GM12891 (cell line): Measurements from ENCODE around the gene IRAK1.
A peak's percentile ranks its signal among the peaks of the same experiment; 100 is the strongest.

Experiments
- DNase-seq: peaks from one replicate; pipeline ENCODE4 v3.0.0; 2011; ENCODE audit warnings: low spot score; ENCODE audit not compliant: insufficient read length
- FAIRE-seq: peaks from 2 replicates; lab custom pipeline; 2011; peaks lifted over from hg19 to GRCh38; lab: Jason Lieb, UNC
- PAX5 ChIP-seq: IDR thresholded peaks from 2 replicates; pipeline ENCODE4 v1.6.1; 2011; ENCODE audit warnings: low read length, moderate library complexity, mild to moderate bottlenecking; ENCODE audit not compliant: insufficient read depth, severe bottlenecking
- POLR2A ChIP-seq: IDR thresholded peaks from 2 replicates; pipeline ENCODE4 v1.6.1; 2011; ENCODE audit warnings: low read depth, low read length, control low read depth
- POLR2AphosphoS5 ChIP-seq: IDR thresholded peaks from 2 replicates; pipeline ENCODE4 v1.6.1; 2011; ENCODE audit warnings: low read depth, low read length, control low read depth
- POU2F2 ChIP-seq: IDR thresholded peaks from 2 replicates; pipeline ENCODE4 v1.6.1; 2011; ENCODE audit warnings: low read depth, mild to moderate bottlenecking, control low read depth, low read length, moderate library complexity
- SPI1 ChIP-seq: IDR thresholded peaks from 2 replicates; pipeline ENCODE4 v1.6.1; 2011; ENCODE audit warnings: low read depth, low read length, control low read depth
- TAF1 ChIP-seq: IDR thresholded peaks from 2 replicates; pipeline ENCODE4 v1.6.1; 2011; ENCODE audit warnings: low read depth, low read length, control low read depth

Gene IRAK1

GRCh38 chrX:154023276-154024000 lies 3.7 kb upstream of the IRAK1 start:
- FAIRE-seq (no peak), DNase-seq (no peak)
- no peak for TF ChIP-seq POLR2AphosphoS5
- TF ChIP-seq TAF1: no peak
- TF ChIP-seq POU2F2: no peak
- TF ChIP-seq POLR2A: no peak
- no peak for TF ChIP-seq PAX5
- no peak for TF ChIP-seq SPI1

GRCh38 chrX:154022108-154022507 lies 2.4 kb upstream of the IRAK1 start:
- TF ChIP-seq POU2F2: no peak
- no peak for TF ChIP-seq POLR2AphosphoS5
- TF ChIP-seq TAF1: no peak
- DNase-seq (no peak), FAIRE-seq (peak; percentile 72)

- TF ChIP-seq POU2F2 (no peak), PAX5 (no peak), POLR2AphosphoS5 (no peak)
- DNase-seq (no peak), FAIRE-seq (no peak)
These were observed 1.5 kb upstream of the IRAK1 start for GRCh38 chrX:154021131-154021611.

GRCh38 chrX:154020536-154021115 lies 924 bp upstream of the IRAK1 start:
- peak; percentile 91 for FAIRE-seq
- no peak for DNase-seq
- TF ChIP-seq TAF1 (no peak), POU2F2 (no peak), POLR2AphosphoS5 (no peak), SPI1 (no peak), POLR2A (no peak), PAX5 (no peak)

- DNase-seq (no peak), FAIRE-seq (no peak)
These were observed 561 bp downstream of the IRAK1 start for GRCh38 chrX:154019061-154019621.

GRCh38 chrX:154018518-154019060 lies 1.1 kb downstream of the IRAK1 start:
- TF ChIP-seq POLR2AphosphoS5 (no peak), TAF1 (no peak), SPI1 (no peak), POLR2A (no peak), PAX5 (no peak), POU2F2 (no peak)
- FAIRE-seq (no peak), DNase-seq (no peak)

More at GRCh38 chrX:154019061-154019621, 561 bp downstream of the IRAK1 start:
- TF ChIP-seq PAX5 (no peak), POU2F2 (no peak), SPI1 (no peak), TAF1 (no peak), POLR2A (no peak), POLR2AphosphoS5 (no peak)

GRCh38 chrX:154017766-154018517 lies 1.8 kb downstream of the IRAK1 start:
- no peak for TF ChIP-seq SPI1
- TF ChIP-seq POLR2AphosphoS5: no peak
- no peak for TF ChIP-seq TAF1
- no peak for TF ChIP-seq PAX5
- no peak for TF ChIP-seq POLR2A
- no peak for TF ChIP-seq POU2F2
- peak; percentile 88 for FAIRE-seq
- DNase-seq: no peak

- DNase-seq (no peak), FAIRE-seq (no peak)
- no peak for TF ChIP-seq POLR2A
- TF ChIP-seq PAX5: no peak
- no peak for TF ChIP-seq TAF1
- TF ChIP-seq POU2F2: no peak
- TF ChIP-seq SPI1: no peak
- no peak for TF ChIP-seq POLR2AphosphoS5
These were observed 3.2 kb downstream of the IRAK1 start for GRCh38 chrX:154016366-154017076.
